BLaER1 treated with 17β-estradiol and CSF1 and Interleukin-3, amounts not matched to agents 10 nM and 100 nM (cell line): ENCODE data around the gene BAG3.

Source experiments
- H3K27ac ChIP-seq, 11 experiments: shearing (Covaris generic); formaldehyde crosslinking; 2 replicates each; pipeline ENCODE4 v1.8.1; 2022
- H3K27me3 ChIP-seq, 11 experiments: shearing (Covaris generic); formaldehyde crosslinking; 2 replicates each; pipeline ENCODE4 v1.8.1; 2022
- H3K36me3 ChIP-seq, 11 experiments: shearing (Covaris generic); formaldehyde crosslinking; 2 replicates each; pipeline ENCODE4 v1.8.1; 2022
- H3K4me1 ChIP-seq, 10 experiments: shearing (Covaris generic); formaldehyde crosslinking; 2 replicates each; pipeline ENCODE4 v1.8.1; 2022
- H3K4me2 ChIP-seq, 11 experiments: shearing (Covaris generic); formaldehyde crosslinking; 2 replicates each; pipeline ENCODE4 v1.8.1; 2022
- H3K4me3 ChIP-seq, 10 experiments: shearing (Covaris generic); formaldehyde crosslinking; 2 replicates each; pipeline ENCODE4 v1.8.1; 2022
- H3K9ac ChIP-seq, 11 experiments: shearing (Covaris generic); formaldehyde crosslinking; 2 replicates each; pipeline ENCODE4 v1.8.1; 2022
- H3K9me3 ChIP-seq, 11 experiments: shearing (Covaris generic); formaldehyde crosslinking; replicated peaks in 1 of 11; 2 replicates each; pipeline ENCODE4 v1.8.1; 2022
- H4K20me1 ChIP-seq, 11 experiments: shearing (Covaris generic); formaldehyde crosslinking; 2 replicates each; pipeline ENCODE4 v1.8.1; 2022
- Cebpa-rat ChIP-seq, 11 experiments: shearing (Covaris generic); IDR thresholded peaks; 2 replicates each; pipeline ENCODE4 v1.8.1; 2022

Gene BAG3

DNA sequence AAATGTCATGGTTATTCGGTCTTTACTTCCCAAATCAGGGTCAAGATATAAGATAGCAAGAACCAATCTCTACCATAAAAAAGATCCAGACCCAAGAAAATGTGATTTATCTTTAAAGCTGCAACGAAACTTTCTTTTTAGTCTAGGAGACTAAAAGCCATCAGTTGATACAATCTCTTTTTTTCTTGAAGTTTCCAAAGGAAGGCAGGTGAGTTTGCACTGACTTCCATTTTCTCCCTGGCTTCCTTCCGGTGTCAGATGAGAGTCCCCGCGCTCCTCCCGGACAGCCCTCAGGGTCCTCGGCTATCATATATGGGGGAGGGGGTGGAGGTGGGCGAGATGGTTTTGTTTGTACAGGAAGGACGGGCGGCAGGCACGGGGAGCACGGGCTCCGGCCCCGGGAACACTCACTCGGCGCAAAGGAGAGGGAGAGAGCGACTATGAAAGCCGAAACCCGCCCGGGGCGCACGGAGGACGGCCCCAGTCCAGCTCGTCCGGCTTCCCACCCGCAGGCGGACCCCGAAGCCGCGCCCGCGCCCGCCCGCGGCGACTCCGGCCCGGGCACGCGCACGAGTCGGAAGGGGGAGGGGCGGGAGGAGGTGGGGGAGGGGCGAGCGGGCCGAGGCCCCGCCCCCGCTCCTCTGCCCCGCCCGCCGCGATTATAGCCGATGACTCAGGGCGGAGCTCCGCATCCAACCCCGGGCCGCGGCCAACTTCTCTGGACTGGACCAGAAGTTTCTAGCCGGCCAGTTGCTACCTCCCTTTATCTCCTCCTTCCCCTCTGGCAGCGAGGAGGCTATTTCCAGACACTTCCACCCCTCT is at the start of gene BAG3:
Gene BAG3, plus strand, starts transcription at position 689 of the 822 bp plus-strand sequence. CDS start 296 bp downstream, outside the sequence.
- no peaks in the 10 kb centered on the region for H3K27me3 ChIP-seq
- H3K4me2 ChIP-seq, result peak within 1 kb of the TSS; percentile 80 to 98 (median 95)
- H3K4me3 ChIP-seq, result peak within 1 kb of the TSS; percentile 93 to 100 (median 99)
- H3K27ac ChIP-seq, result peak within 1 kb of the TSS; percentile 89 to 97 (median 94)
- peak within 1 kb of the TSS; percentile 94 to 98 (median 97) for H3K9ac ChIP-seq
- peaks cover 0 to 12% (median under 1%) of the 10 kb centered on the region in 11 experiments; a peak in 10 of 22 replicates for H3K36me3 ChIP-seq
- H3K4me1 ChIP-seq, result peaks cover 36 to 45% (median 41%) of the 10 kb centered on the region in 10 experiments
- H3K9me3 ChIP-seq, result peaks cover 0 to 12% (median 4%) of the 10 kb centered on the region in 11 experiments; a peak in 12 of 22 replicates
- H4K20me1 ChIP-seq, result peaks cover 0 to 43% (median 24%) of the 10 kb centered on the region in 11 experiments; a peak in 16 of 22 replicates
- TF ChIP-seq Cebpa-rat (IDR thresholded peaks at IDR 0.05), result no peak

- Histone ChIP-seq H3K4me3 (no peak overlapping the region), H3K9ac (no peak overlapping the region), H4K20me1 (peaks cover 0 to 2% (median 0%) of the 10 kb centered on the region in 11 experiments; a peak in 1 of 22 replicates), H3K9me3 (peaks cover 0 to 21% (median 10%) of the 10 kb centered on the region in 11 experiments; a peak in 13 of 22 replicates), H3K36me3 (peaks cover 0 to 20% (median 10%) of the 10 kb centered on the region in 11 experiments; a peak in 14 of 22 replicates), H3K4me2 (no peak overlapping the region), H3K4me1 (peaks cover 5 to 18% (median 13%) of the 10 kb centered on the region in 10 experiments), H3K27me3 (no peaks in the 10 kb centered on the region), H3K27ac (no peak overlapping the region)
- no peak for TF ChIP-seq Cebpa-rat (IDR thresholded peaks at IDR 0.05)
These were observed 48.7 kb upstream of the BAG3 start for GRCh38 chr10:119602241-119603095.

GRCh38 chr10:119604468-119604867 is 46.7 kb upstream of the BAG3 start:
- Histone ChIP-seq H3K9me3 (peaks cover 0 to 6% (median 0%) of the 10 kb centered on the region in 11 experiments; a peak in 4 of 22 replicates), H4K20me1 (no peaks in the 10 kb centered on the region), H3K4me2 (no peak overlapping the region), H3K4me3 (no peak overlapping the region), H3K27me3 (no peaks in the 10 kb centered on the region), H3K27ac (no peak overlapping the region), H3K4me1 (peaks cover 0 to 12% (median 4%) of the 10 kb centered on the region in 10 experiments; a peak in 8 of 20 replicates), H3K36me3 (peaks cover 0 to 7% (median 0%) of the 10 kb centered on the region in 11 experiments; a peak in 1 of 22 replicates), H3K9ac (no peak overlapping the region)
- no peak for TF ChIP-seq Cebpa-rat (IDR thresholded peaks at IDR 0.05)

- Histone ChIP-seq H3K36me3 (no peaks in the 10 kb centered on the region), H3K9ac (no peak overlapping the region), H3K27me3 (no peaks in the 10 kb centered on the region), H3K27ac (no peak overlapping the region), H3K4me1 (peaks cover 0 to 8% (median 0%) of the 10 kb centered on the region in 10 experiments; a peak in 2 of 20 replicates), H3K4me3 (no peak overlapping the region), H3K4me2 (peak overlapping the region in 5 of 11 experiments; percentile 8 to 50 (median 35); a peak in 8 of 22 replicates), H4K20me1 (no peaks in the 10 kb centered on the region), H3K9me3 (peaks cover 11 to 24% (median 22%) of the 10 kb centered on the region in 11 experiments; a peak in 21 of 22 replicates)
- no peak for TF ChIP-seq Cebpa-rat (IDR thresholded peaks at IDR 0.05)
These were observed 42.6 kb upstream of the BAG3 start for GRCh38 chr10:119608316-119609155.

GRCh38 chr10:119609516-119609915 is 41.7 kb upstream of the BAG3 start:
- peaks cover 11 to 24% (median 22%) of the 10 kb centered on the region in 11 experiments; a peak in 21 of 22 replicates for H3K9me3 ChIP-seq
- no peak overlapping the region for H3K4me2 ChIP-seq
- H3K27ac ChIP-seq, result no peak overlapping the region
- no peak for TF ChIP-seq Cebpa-rat (IDR thresholded peaks at IDR 0.05)
- H3K36me3 ChIP-seq, result no peaks in the 10 kb centered on the region
- H3K4me3 ChIP-seq, result no peak overlapping the region
- peaks cover 0 to 8% (median 0%) of the 10 kb centered on the region in 10 experiments; a peak in 2 of 20 replicates for H3K4me1 ChIP-seq
- no peak overlapping the region for H3K9ac ChIP-seq
- no peaks in the 10 kb centered on the region for H3K27me3 ChIP-seq
- H4K20me1 ChIP-seq, result no peaks in the 10 kb centered on the region

DNA sequence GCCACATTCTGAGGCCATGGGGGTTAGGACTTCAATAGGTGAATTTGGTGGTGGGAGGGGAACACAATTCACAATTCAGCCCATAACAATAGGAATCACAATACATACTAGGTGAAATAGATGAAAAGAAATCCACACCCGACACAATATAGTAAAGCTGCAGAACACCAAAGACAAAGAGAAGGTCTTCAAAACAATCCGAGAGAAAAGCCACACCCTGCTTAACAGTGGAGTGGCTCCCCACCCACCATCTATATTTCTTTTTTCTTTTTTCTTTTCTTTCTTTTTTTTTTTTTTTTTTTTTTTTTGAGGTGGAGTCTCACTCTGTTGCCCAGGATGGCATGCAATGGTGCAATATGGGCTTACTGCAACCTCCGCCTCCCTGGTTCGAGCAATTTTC is 39.7 kb upstream of the BAG3 start:
- Histone ChIP-seq H3K4me2 (no peak overlapping the region), H3K27ac (no peak overlapping the region), H4K20me1 (no peaks in the 10 kb centered on the region), H3K27me3 (no peaks in the 10 kb centered on the region), H3K9ac (no peak overlapping the region), H3K36me3 (no peaks in the 10 kb centered on the region), H3K4me1 (peaks cover 0 to 8% (median 0%) of the 10 kb centered on the region in 10 experiments; a peak in 2 of 20 replicates), H3K4me3 (no peak overlapping the region), H3K9me3 (peaks cover 11 to 27% (median 23%) of the 10 kb centered on the region in 11 experiments; a peak in 21 of 22 replicates)
- no peak for TF ChIP-seq Cebpa-rat (IDR thresholded peaks at IDR 0.05)

DNA sequence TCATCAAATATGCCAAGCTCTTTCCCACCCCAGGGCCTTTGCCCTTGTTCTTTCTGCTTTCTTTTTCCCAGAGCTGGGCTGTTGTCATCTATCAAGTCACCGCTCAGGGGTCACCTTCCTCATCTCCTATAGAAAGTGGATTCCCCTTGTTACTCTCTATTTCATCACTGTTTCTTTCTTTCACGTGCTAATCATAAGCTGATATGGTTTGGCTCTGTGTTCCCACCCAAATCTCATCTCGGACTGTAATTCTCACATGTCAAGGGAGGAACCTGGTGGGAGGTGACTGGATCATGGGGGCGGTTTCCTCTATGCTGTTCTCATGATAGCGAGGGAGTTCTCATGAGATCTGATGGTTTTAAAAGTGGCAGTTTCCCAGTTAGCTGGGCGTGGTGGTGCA is 37.4 kb upstream of the BAG3 start:
- Histone ChIP-seq H3K9ac (no peak overlapping the region), H3K4me2 (no peak overlapping the region), H3K9me3 (peaks cover 11 to 27% (median 23%) of the 10 kb centered on the region in 11 experiments; a peak in 21 of 22 replicates), H3K4me3 (no peak overlapping the region), H4K20me1 (no peaks in the 10 kb centered on the region), H3K27me3 (no peaks in the 10 kb centered on the region), H3K36me3 (no peaks in the 10 kb centered on the region), H3K4me1 (peaks cover 0 to 20% (median 14%) of the 10 kb centered on the region in 10 experiments; a peak in 14 of 20 replicates), H3K27ac (no peak overlapping the region)
- no peak for TF ChIP-seq Cebpa-rat (IDR thresholded peaks at IDR 0.05)

DNA sequence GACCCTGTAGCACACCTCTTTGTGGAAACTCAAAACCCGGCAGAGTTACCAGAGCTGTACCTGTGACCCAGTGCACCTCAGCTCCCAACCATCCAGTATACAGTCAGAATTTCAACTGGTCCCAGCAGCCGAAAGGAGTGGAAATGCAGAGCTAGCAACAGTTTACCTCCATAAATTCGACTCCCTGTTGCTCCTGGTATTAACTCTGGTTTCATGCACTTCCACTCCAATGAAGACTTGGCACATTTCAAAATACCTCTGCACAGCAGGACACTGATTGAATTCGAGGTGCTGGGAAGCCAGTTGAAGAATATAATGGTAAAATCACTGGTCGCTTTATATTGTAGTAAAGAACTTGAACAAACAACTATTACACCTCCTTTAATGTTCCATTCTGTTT is 36.5 kb upstream of the BAG3 start:
- Histone ChIP-seq H3K27me3 (no peaks in the 10 kb centered on the region), H3K4me3 (no peak overlapping the region), H3K9ac (no peak overlapping the region), H3K36me3 (no peaks in the 10 kb centered on the region), H3K4me1 (peaks cover 0 to 29% (median 17%) of the 10 kb centered on the region in 10 experiments; a peak in 14 of 20 replicates), H4K20me1 (no peaks in the 10 kb centered on the region), H3K27ac (no peak overlapping the region), H3K4me2 (no peak overlapping the region), H3K9me3 (peaks cover 11 to 27% (median 23%) of the 10 kb centered on the region in 11 experiments; a peak in 21 of 22 replicates)
- TF ChIP-seq Cebpa-rat (IDR thresholded peaks at IDR 0.05), result no peak
